A172 (cell line): ENCODE measurements around the gene GDPD2. TPM values are rescaled to one million over a fixed set of nuclear protein-coding genes. Genes with fewer than 3 reads are reported as not detected.
A peak's percentile ranks its signal among the peaks of the same experiment; 100 is the strongest.

Experiments used
- DNase-seq: peaks from one replicate; pipeline ENCODE4 v3.0.0-alpha.2; 2015; ENCODE audit warnings: low spot score
- total RNA-seq: library from RNA; depleted of rRNA; stranded (reverse); fragments of >200 nt; shearing (Covaris generic); gene quantifications from 2 replicates; pipeline ENCODE4 v1.2.3, GENCODE V29; 2014; rRNA removed

The GDPD2 gene
- total RNA-seq, 1 experiment from 2014 or later: 0.07 TPM

DNA sequence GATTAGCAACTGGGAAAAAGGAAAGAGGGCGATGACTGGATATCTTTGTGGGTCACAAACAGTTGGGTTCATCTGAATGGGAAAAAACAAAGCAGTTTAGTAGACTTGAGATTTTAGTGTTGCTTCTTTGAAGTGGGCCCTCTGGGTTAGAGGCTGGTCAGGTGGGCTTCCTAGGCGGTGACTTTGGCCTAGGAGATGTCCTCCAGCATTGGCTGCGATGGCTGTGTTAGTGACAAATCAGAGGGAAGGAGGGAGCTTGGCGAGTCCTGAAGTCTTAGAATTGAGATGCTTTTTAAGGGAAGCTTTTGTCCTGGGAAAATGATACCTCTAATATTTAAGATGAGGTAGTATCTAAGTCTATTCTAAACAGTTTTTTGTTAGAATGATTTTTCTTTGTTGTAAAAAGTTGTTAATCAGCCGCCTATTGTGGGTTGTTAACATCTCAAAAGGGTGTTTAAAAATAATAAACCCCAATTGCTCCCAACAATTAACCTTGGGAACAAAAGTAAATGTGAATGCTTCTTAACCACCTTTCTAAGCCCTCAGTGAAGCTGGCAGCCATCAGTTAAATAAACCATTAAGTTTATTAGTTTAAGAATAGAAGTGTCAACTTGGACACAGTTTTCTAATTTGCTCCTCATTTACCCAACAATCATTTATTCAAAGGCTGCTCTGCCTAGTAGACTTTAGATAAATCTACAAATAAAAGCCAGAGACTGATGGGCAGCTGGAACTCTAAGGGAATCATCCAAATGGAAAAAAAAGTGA lies 53.2 kb downstream of the GDPD2 start:
- no peak for DNase-seq

DNA sequence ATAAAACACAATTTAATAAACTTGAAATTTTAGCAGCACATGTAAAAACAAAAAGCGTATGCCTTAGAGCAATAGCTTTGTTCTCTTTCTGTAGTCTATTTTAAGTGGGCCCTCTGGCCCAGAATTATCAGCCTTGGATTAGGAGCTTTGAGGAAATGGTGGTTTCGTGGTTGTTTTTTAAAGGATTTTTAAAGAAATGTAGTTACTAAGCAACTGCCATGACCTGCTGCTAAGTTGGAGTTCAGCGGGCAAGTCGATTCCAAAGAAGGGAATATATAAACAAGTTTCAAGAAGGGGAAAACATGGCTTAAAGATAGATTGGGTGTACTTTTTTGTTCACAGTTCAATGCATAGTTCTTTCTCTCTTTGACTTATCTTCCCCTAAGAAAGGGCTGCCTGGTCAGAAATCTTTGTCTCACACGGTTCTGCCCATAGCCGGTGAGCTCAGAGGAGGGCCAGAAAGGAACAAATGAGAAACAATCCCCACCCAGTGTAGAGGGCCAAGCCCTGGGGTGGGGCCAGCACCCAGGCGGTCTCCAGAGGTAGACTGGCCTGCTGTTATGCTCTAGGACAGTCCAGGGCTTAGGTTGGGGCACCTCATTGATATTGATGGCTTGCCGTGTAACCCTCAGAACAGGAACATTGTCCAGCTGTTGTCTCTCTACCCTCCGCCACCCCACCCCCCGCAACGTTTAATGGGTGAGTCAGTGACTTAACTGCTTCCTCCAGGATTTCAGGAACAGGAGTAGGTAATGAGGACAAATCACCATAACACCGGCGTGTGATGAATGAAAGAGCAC lies 54.0 kb downstream of the GDPD2 start:
- peak; percentile 77 for DNase-seq

DNA sequence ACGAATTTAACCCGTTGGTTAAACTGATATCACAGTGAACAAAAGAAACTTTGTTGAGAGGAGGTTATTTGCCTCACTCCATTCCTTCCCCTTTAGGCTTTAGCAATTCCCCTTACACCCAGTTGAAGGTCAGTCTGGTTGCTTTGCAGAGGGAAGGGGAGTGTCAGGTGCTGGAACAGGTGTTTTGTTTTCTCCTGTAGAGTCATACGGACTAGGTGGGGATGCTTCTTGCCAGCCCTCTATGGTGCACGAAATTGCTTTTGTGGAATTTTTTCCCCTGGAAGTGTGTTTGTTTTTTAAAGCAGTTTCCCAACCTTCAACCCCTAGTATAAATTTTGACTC lies 54.6 kb downstream of the GDPD2 start:
- DNase-seq: no peak

DNA sequence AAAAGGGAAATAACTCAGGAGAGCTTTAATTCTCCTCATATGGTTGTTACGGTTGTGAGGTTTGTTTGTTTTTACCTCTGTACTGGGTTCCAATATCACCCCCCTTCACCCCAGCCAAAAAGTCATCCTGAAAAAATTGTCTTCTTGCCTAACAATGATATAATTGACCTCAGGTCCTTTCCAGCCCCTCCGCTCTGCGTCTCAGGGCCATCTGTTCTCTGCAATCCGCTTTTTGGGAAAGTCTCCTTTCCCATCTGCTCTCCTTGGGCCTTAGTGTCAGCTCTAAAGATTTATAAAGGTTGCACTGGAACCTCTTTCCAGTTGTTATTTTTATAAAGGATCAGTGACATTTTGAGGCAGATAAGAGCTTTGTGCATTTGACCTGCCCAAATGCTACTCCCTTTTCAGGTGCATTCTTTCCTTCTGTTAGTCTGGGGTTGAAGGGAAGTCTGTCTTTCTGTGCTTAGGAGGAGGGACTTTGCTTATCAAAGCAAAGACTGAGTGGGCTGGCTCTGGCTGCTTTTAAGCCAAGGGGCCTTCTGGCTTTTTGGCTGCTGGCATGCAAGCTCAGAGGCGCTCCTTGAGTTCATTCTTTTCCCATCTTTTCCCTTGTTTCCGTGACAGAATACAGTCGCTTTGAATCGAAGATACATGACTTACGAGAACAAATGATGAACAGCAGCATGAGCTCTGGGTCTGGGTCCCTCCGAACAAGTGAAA lies 55.6 kb downstream of the GDPD2 start:
- DNase-seq: peak; percentile 8

DNA sequence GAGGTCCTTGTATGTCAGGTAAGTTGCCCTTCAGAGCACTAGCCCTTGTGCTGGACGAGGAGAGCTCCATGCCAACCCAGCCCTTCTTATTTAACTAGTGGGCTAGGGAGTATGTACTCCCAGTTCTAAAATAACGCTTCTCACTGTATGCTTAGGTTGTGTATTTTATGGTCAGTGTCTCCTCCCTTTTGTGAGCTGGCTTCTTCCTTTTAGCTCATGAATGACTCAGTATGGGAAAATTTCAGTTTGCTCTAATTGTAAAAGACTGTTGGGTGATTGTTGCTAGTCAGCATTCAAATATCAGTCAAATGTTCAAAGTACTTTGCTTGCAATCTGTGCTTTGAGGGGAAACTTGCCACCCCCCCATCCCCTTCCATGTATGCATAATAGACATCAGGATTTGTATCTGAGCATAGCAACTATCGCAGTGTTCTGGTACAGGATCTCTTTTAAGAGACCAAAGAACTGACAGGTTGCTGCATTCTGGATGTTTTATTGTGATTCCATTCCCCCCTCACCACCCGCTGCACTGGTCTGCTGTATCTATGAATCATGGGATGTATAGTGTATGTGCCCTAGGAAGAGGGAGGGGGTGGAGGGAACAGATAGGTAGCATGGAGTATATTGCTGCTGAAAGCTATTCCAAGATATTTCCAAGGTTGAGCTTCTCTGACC lies 56.3 kb downstream of the GDPD2 start:
- DNase-seq: peak; percentile 72

DNA sequence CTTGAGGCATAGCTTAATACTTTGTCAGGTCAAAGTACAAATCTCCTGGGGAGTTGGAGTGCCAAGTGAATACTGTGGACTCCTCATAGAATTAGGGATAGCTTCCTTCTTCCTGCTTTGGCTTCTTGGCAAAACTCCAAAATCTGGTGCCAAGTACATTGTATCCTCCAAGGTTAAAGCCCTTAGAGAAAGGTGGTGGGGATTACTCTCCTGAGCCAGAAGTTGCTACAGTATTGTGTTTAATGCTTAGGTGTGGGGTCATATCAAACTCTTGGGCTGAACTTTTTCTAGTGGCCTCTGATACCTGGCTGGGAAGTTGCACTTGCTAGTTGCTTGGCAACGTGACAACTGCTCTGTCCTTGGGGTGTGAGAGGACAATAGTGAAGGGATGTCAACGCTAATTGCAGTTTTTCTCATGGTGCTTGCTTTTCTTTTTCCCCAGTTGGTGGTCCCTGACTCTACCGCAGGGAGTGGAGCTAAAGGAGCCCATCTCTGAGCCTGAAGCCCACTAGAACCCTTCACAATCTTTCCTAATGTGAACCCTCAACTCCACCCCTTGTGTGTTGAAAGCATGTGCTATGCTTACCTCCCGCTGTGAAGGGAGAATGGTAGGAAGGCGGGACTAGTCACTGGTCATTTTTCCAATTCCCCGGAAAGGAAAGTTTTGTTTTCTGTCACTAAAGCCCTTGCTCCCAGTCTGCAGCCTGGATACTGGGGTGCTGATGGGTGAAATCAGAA lies 57.0 kb downstream of the GDPD2 start:
- DNase-seq: no peak

DNA sequence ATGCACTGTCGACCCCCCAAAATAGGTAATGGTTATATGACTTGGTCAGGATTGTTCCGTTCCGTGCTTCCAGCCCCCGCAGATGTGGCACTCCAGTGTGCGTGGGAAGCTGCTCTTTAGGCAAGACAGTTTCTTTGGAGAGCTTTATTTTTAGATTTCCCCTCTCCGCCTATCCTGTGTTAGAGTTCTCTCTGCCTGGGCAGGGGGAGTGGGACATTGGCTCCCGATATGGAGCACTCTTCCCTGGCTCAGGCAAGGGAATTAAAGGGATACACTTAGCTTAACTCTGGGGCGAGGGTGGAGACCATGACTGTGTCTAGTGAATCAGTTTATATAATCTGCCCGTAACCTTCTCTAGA lies 57.5 kb downstream of the GDPD2 start:
- DNase-seq: no peak

DNA sequence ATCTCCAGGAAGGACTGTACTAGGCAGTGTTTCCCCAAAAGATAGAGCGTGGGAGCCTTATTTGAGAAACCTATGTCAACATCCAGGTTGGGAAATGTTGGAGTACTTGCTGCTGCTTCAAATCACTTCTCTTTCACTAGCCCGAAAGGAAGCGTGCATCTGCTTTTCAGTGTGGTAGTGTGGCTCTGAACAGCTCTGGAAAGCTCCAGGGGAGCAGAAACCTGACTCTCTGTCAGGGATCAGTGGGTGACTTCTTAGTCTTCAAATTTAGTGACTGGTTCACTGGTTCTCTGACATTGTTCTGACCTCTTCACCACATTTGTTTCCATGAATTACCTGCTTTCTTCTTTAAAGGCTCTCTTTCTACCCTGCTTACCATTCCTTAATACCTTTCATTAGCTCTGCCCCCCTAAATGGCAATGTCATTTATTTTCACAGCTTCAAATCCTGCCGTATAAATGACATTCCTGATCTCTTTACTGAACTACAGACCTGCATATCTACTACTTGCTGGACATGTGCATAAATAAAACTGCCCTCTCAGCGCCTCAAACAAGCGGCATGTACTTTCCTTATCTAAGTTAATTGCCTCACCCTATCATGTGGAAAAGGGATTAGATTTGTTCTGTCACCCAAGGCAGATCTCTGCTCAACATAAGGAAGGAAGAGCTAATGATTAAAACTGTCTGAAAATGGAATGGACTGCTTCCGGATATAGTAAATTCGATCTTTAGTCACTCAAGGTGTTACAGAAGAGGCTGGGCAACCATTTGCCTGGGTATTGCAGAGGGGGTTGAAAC lies 58.6 kb downstream of the GDPD2 start:
- no peak for DNase-seq

DNA sequence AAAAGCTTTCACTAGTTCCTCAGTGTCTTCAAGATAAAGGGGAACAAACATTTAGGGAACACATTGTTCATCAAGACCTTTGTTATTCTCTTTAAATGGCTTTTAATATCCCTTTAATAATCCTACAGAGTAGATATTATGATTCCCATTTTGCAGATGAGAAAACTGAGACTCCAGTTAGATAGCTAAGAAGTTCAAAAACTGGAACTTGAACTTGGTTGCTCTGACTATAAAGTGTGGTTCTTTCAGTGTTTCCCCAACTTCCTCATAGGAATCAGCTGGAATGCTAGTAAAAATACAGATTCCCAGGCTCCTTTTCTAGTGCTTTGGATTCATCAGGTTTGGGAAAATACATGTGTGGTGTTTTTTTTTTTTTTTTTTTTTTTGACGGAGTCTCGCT lies 59.2 kb downstream of the GDPD2 start:
- DNase-seq: no peak

Other genes with a start within 250 kb of the GDPD2 start
- gene DGAT2L6, start 245.8 kb upstream of the GDPD2 start, total RNA-seq: not detected in 2 replicates
- not detected in 2 replicates for gene AWAT1, start 188.7 kb upstream of the GDPD2 start, total RNA-seq
- not detected in 2 replicates for gene P2RY4, start 163.1 kb upstream of the GDPD2 start, total RNA-seq
- gene ARR3, start 155.0 kb upstream of the GDPD2 start, total RNA-seq: not detected in 2 replicates
- gene RAB41, start 141.1 kb upstream of the GDPD2 start, total RNA-seq: not detected in 2 replicates
- gene PDZD11, start 133.4 kb upstream of the GDPD2 start, total RNA-seq: 105 and 113 TPM in 2 replicates
- gene KIF4A, start 133.2 kb upstream of the GDPD2 start, total RNA-seq: 44.8 and 51.2 TPM in 2 replicates
- 10.2 and 11.9 TPM in 2 replicates for gene DLG3, start 21.5 kb downstream of the GDPD2 start, total RNA-seq